Effector CD4-positive, alpha-beta T cell (primary cell): Measurements from ENCODE around the gene FBXO33.
"Not testable (repeated sequence)": the region's sequence is repeated elsewhere in the genome, so short reads cannot be mapped to it uniquely, and the experiment has no call there.

Experiments used
- DNase-seq: peaks from one replicate; pipeline ENCODE4 v3.0.0-alpha.2; 2020

The FBXO33 gene

GRCh38 chr14:39368261-39368959, 63.8 kb downstream of the FBXO33 start:
- no peak for DNase-seq

DNA sequence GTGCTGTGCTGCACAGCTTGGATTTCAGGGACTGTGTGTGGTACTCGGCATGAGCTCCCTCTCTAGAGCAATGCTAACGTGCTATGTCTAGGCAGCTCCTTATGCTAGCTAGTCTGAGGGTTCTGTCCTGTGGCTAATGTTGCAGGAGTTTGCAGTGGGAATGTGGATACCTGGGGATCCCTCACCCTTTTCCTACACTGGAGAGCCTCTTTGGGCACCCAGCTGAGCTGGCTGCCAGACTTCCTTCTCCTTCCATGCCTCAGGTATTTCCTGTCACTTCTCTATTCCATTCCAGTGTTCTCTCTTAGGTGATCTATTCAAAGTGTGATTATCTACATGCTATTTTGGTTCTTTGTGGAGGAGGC, 64.9 kb downstream of the FBXO33 start:
- no peak for DNase-seq

DNA sequence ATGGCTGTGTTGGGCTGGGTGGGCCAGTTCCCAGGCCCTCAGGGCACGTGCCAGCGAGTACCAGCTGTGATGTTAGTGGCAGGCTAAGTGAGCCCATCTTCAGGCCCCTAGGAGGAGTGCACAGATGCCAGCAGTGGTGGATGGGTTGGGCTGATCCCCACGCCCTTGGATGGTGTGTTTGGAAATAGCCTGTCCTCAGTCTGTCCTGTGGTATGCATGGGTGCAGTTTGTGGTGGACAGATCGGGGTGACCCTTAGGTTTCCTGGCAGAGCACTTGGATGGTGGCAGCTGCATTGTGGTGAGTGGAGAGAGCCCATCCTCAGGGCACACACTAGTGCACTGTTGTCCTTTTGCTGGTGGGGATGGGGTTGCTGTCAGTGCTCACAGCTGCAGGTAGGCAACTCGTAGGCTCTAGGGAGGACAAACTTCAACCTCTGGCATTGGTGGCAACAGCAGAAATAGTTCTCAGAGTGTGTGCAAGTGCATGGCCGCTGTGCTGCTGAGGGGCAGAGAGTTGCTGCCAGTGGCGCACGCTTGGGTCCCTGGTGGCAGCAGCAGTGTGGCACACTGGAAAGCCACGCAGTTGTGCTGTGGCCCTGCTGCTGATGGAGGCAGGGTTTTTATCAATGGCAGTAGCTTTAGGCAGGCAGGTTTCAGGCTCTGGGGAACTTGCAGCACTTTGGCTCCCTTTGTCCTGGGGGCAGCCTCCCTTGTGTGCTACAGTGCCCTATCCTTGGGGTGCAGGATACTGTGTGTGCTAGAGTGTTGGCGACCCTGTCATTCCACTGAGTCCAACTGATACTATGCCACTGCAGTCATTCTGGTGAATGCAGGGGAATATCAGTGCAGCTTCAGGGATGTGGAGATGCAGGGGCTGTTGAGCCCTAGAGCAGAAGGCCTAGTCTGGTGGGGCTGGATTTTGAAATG, 65.5 kb downstream of the FBXO33 start:
- DNase-seq: no peak

DNA sequence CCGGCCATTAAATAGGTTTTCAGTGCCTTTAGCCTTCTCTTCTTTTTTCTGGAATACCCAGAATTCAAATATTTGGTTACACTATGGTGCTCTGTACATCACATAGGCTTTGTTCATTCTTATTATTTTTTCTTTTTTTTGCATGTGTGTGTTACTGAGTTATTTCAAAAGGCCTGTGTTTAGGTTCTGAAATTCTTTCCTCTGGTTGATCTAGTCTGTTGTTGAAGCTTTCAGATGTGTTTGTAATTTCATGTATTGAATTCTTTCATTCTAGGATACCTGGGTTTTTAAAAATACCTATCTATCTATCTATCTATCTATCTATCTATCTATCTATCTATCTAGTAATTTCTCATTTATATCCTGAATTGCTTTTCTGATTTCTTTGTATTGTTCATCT, 66.9 kb downstream of the FBXO33 start:
- DNase-seq: no peak

DNA sequence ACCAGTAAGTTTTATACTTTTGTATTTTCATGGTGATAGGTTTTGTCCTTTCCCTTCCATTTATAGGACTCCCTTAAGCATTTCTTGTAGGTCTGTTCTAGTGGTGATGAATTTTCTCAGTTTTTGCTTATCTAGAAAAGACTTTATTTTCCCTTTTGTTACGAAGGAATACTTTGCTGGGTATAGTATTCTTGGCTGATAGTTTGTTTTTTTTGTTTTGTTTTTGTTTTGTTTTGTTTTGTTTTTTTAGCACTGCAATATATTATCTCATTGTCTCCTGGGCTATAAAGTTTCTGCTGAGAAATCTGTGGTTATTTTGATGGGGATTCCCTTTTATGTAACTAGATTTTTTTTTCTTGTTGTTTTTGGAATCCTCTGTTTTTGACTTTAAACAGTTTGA, 67.7 kb downstream of the FBXO33 start:
- DNase-seq: no peak

DNA sequence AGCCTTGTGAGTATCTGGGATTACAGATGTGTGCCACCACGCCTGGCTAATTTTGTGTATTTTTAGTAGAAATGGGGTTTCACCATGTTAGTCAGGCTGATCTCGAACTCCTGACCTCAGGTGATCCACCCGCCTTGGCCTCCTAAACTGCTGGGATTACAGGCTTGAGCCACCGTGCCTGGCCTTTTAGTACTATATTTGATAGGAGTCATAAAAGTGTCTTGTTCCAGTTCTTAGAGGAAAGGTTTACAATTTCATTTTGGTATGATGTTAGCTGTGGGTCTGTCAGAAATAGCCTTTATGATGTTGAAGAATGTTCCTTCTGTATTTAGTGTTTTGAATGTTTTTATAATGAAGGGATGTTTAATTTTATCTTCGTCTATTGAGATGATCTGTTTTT, 70.7 kb downstream of the FBXO33 start:
- not testable (repeated sequence) for DNase-seq

GRCh38 chr14:39360316-39360715, 71.9 kb downstream of the FBXO33 start:
- no peak for DNase-seq

GRCh38 chr14:39359069-39359468, 73.2 kb downstream of the FBXO33 start:
- not testable (repeated sequence) for DNase-seq

DNA sequence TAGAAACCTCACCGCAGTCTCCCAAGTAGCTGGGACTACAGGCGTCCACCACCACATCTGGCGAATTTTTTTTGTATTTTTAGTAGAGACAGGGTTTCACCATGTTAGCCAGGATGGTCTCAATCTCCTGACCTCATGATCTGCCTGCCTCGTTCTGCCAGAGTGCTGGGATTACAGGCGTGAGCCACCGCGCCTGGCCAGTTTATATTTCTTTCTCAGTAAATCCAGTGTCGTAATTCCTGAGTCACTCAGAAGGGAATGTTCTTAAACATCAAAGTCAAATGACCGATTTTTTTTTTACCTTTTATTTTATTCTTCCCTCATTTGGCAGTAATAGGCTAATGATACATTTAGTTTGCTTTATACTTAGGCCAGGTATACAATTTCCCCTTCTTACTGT, 80.5 kb downstream of the FBXO33 start:
- DNase-seq: no peak

DNA sequence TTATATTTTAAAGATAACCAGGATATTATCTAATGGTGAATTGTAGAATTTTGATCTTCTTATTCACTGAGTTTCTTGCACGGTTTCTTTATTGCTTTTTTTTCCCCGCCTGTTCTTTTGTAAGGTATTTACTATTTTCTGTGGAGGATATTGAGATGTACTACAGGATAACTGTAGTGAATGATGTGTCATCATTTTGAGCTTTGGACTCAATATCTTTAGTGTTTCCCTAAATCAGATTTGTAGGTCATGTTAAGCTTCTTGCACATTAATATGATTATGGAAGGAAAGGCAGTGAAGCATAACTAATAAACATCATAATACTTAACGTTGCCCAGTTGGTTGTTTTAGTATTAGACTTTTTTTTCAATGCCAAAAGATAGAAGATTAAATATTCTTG, 81.4 kb downstream of the FBXO33 start:
- DNase-seq: no peak
